Right lobe of liver (tissue), 4 donors: ENCODE data around the gene LENG9.
"Not testable (repeated sequence)": the region's sequence is repeated elsewhere in the genome, so short reads cannot be mapped to it uniquely, and the experiment has no call there.

ENCODE experiments used
- POLR2A ChIP-seq: fragments of 450-650 bp; IDR thresholded peaks from one replicate; pipeline ENCODE4 v1.6.1; 2017; ENCODE audit warnings: antibody characterized with exemption, mild to moderate bottlenecking
- TF ChIP-seq, protein P1 (sequence below), 4 donors: fragments of 200-600 bp in 3 of 4; fragments of 450-650 bp in 1 of 4; IDR thresholded peaks; one replicate each; pipeline versions ENCODE4 v1.5.1 to v1.8.0; 2016 to 2022; ENCODE audit warnings: antibody characterized with exemption in 4 of 4, mild to moderate bottlenecking in 2 of 4
- donor health status: DM: no; HTN: no; CAD: no.
- donor health status: DM: no; HTN: no; CAD: no.
- donor health status: DM: no; HTN: yes; CAD: no.

DNA sequence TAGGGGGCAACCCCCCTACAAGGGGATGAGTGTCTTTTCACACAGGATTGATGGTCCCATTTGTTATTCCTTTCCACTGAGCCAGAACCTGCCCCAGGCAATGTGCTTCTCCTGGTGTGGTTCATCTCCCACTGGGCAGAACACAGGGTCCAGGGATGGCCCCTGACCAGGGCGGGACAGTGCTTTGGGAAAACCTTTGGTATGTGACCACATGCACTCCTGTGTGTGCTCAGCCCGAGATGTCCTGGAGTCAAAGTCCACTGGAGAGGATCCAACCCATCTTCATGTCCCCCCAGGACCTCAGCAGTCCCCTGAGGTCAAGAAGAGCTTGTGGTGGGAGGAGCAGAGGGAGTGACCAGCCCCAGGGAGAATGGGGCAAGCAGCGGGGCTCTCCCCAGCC lies 44.9 kb upstream of the LENG9 start:
- TF ChIP-seq, protein P1, sequence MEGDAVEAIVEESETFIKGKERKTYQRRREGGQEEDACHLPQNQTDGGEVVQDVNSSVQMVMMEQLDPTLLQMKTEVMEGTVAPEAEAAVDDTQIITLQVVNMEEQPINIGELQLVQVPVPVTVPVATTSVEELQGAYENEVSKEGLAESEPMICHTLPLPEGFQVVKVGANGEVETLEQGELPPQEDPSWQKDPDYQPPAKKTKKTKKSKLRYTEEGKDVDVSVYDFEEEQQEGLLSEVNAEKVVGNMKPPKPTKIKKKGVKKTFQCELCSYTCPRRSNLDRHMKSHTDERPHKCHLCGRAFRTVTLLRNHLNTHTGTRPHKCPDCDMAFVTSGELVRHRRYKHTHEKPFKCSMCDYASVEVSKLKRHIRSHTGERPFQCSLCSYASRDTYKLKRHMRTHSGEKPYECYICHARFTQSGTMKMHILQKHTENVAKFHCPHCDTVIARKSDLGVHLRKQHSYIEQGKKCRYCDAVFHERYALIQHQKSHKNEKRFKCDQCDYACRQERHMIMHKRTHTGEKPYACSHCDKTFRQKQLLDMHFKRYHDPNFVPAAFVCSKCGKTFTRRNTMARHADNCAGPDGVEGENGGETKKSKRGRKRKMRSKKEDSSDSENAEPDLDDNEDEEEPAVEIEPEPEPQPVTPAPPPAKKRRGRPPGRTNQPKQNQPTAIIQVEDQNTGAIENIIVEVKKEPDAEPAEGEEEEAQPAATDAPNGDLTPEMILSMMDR (IDR thresholded peaks at IDR 0.05) = not testable (repeated sequence)
- not testable (repeated sequence) for TF ChIP-seq POLR2A
